GM18951 (cell line): Measurements from ENCODE around the gene CIAO2B.
"Not testable (repeated sequence)": the region's sequence is repeated elsewhere in the genome, so short reads cannot be mapped to it uniquely, and the experiment has no call there.

ENCODE experiments used
- POLR2A ChIP-seq: IDR thresholded peaks from 4 replicates; pipeline ENCODE4 v1.6.1; 2011; ENCODE audit warnings: mild to moderate bottlenecking; ENCODE audit not compliant: insufficient read length, insufficient read depth; ENCODE audit errors: extremely low read depth
- in situ Hi-C: fragments of 300-500 bp; cut with MboI; formaldehyde crosslinking; loops from one replicate; pipeline ENCODE4 v1.12.0; 2022; ENCODE audit warnings: low sequenced_read_pairs, mixed read lengths, inconsistent platforms; ENCODE audit not compliant: unreplicated experiment

Gene CIAO2B

DNA sequence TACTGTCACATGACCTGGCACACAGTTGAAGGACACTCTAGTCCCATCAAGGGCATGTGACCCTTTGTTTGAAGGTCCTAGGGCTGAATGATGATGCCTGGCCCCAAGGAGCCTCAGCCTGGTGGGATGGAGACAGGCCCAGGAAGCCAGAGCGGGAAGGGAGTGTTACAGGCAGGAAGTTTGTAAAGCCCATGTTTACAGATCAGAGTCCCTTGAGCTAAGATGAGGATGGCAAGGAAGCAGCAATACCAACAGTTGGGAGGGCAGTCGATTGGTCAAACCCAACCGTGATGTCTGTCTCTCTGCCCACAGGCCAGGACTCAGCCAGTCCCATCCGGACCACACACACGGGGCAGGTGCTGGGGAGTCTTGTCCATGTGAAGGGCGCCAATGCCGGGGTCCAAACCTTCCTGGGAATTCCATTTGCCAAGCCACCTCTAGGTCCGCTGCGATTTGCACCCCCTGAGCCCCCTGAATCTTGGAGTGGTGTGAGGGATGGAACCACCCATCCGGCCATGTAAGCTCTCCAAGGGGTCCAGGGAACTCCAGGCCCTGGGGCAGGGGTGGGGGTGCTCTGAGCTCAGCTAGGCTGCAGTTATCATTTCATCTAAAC is 3.6 kb upstream of the CIAO2B start:
- in situ Hi-C loops: no loop called here
- TF ChIP-seq POLR2A: no peak

DNA sequence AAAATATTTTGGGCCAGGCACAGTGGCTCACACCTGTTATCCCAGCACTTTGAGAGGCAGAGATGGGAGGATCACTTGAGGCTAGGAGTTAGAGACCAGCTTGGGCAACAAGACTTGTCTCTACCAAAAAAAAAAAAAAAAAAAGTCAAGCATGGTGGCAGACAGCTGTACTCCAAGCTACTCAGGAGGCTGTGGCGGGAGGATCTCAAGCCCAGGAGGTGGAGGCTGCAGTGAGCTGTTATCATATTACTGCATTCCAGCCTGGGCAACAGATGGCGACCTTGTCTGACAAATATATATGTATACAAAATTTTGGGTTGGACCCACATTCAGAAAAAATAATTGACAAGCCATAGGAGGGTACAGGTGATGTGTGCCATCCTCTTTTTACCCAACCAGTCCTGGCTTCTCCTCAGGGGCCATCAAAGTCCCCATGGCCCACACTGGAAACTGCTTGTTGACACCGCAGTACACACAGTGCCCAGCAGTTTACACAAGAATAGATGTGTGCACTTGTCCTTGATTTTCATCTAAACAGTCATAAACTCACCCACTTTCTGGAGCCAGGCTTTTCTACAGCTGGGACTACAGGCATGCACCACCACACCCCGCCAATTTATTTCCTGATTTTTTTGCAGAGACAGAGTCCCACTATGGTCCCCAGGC is 2.8 kb upstream of the CIAO2B start:
- in situ Hi-C loops: no loop called here
- no peak for TF ChIP-seq POLR2A

DNA sequence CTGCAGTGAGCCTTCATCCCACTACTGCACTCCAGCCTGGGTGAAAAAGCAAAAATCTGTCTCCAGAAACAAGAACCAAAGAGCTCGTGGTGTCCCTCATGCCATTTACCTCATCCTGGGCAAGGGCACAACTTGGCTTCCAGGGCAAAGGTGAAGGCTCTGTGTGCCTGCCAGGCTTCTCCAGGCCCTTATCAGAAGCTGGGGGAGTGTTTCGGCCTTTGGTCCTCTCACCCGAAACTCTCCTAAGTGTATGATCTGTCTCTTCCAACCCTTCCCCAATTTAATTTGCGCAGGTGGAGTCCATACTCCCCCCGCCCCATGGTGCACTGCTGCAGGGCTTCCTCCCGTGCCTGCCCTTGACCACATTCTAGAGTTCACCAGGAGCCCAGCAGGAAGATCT is 2.3 kb upstream of the CIAO2B start:
- TF ChIP-seq POLR2A: no peak
- in situ Hi-C loops: no loop called here

DNA sequence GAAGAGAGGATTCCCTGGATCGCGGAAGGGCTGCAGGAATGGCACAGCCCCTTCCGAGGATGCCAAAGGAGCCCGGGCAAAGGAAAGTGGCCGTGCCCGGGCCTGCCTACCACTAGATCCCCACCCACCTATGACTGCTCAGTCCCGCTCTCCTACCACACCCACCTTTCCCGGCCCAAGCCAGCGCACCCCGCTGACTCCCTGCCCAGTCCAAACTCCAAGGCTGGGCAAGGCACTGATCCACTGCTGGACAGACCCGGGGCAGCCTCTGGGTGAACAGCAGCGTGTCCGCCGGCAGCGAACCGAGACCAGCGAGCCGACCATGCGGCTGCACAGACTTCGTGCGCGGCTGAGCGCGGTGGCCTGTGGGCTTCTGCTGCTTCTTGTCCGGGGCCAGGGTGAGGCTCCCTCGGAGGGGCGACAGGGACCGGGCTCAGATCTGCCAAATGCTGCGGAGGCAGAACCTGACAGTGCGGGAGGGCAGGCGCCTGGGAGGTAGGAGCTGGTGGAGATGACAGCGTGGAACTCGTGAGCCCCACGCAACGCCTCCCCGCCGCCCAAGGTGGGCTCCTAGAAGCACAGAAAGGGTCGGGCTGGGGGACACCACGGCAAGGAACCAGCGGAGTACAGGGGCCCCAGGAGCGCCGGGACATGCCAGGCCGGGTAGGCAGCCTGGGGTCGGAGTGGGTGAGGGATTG is 1.3 kb upstream of the CIAO2B start, which contains the start of gene CES2:
CES2 (plus strand) TSS at position 203 of the 698 bp plus-strand sequence; CDS start at position 323, 120 bp downstream.
- in situ Hi-C loops: no loop called here
- no peak for TF ChIP-seq POLR2A

DNA sequence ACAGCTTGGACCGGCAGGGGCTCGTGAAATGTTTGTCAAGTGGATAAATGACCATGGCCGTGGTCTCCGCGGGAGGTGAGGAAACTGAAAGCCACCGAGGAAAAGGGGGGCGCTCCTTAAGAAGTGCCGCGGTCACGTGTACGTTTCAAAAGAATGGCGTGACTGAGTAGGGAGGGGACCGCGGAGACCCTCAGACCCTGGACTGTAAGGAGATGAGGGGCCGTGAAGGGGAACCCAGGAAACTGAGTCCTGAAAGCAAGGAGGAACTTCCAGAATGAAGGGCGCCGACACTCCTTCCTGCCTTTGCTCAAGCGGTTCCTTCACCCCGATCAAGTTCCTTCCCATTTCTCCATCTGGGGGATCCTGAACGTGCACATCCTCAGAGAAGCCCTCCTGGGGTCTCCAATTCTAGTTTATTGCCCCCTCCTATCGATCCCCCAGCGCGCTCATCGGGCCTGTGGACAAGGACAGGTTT is 674 bp upstream of the CIAO2B start:
- in situ Hi-C loops: not testable (repeated sequence)

DNA sequence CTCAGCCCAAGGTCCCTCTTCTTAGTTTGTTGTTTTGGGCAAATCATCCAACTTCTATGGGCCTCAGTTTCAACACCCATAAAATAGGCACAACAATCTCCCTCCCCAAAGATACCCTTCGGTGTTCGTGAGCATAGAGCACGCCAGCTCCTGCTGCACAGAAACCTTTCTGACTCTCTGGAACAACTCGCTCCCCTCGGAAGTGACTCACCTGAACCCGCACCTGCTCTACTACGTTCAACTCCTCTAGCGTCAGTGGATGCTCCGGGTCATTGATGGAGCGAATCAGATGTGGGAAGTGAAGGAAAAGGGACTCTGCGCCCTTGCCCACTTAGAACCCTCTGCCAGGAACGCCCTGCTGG is 445 bp downstream of the CIAO2B start:
- in situ Hi-C loops: no loop called here
- TF ChIP-seq POLR2A: no peak

DNA sequence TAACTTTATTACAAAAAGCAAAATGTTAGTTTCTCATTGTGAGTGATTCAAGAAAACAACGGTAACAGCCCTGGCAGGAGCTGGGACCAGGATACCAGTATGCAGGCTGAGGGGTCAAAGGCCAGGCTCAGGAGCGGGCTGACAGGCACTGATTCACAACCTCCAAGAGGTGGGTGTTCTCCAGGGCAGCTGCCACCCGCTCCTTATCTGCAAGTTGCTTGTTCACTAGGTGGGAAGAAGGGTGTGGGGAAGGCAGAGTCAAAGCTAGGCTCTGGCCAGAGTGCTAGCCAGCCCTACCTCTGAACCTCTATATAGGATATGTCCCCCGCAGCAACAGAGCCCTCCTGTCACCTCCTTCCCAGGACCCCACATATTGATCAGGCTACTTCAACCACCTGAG is 2.1 kb downstream of the CIAO2B start:
- in situ Hi-C loops: no loop called here
- no peak for TF ChIP-seq POLR2A

DNA sequence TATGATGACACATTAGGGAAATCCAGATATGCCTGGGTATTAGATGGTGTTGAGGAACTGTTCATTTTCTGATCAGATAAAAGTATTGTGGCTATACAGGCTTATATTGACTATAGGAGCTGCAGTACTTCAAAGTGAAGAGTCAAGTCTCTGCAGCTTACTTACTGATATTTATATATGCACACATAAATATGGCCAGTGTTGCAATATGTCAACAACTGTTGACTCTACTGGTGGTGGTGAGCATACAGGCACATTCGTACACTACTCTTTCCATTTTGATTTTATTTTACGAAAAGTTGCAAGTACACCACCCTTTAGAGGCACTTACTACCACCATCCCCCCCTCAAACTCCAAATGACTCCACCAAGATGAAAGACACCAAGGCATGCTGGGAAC is 2.5 kb downstream of the CIAO2B start:
- in situ Hi-C loops: no loop called here
- TF ChIP-seq POLR2A: no peak

DNA sequence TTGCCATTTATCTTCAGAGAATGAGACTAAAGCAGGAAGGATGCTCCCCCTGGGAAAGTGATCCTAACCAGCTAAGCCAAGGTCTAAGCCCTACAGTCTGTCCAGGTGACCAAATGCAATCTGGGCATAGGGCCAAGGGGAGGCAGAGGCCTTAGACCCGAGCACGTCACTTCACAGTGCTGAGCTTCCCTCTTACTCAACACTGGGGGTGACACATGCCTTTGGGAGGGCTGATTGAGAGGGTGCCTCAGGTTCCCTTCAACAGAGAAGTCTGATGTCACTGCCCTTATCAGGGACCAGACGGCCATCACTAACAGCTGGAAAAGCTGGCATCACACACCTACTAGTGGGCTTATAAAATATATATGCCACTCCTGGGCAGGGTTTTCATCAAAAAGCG is 4.0 kb downstream of the CIAO2B start:
- in situ Hi-C loops: no loop called here
- TF ChIP-seq POLR2A: no peak

DNA sequence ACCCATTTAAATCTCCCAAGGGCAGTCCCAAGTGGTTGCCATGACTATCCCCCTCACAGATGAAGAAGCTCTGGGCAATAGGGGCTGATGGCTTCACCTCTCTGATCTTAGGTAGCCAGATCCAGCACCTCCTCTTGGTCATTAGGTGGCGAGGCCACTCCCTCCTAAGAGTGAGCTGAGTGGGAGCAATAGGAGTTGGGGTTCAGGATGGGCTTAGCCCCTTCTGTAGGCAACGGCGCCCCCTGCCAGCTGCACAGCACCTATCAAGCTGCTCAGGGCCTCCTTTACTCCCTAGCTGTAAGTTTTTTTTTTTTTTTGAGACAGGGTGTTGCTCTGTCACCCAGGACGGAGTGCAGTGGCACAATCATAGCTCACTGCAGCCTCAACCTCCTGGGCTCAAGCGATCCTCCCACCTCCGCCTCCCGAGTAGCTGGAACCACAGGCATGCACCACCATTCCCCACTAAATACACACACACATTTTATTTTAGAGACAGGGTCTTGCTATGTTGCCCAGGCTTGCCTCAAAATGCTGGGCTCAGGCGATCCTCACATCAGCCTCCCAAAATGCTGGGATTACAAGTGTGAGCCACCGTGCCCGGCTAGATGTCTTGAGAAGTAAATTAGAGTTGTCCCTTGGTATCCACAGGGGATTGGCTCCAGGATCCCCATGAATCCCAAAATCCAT is 5.4 kb downstream of the CIAO2B start:
- TF ChIP-seq POLR2A: no peak
- in situ Hi-C loops: no loop called here

DNA sequence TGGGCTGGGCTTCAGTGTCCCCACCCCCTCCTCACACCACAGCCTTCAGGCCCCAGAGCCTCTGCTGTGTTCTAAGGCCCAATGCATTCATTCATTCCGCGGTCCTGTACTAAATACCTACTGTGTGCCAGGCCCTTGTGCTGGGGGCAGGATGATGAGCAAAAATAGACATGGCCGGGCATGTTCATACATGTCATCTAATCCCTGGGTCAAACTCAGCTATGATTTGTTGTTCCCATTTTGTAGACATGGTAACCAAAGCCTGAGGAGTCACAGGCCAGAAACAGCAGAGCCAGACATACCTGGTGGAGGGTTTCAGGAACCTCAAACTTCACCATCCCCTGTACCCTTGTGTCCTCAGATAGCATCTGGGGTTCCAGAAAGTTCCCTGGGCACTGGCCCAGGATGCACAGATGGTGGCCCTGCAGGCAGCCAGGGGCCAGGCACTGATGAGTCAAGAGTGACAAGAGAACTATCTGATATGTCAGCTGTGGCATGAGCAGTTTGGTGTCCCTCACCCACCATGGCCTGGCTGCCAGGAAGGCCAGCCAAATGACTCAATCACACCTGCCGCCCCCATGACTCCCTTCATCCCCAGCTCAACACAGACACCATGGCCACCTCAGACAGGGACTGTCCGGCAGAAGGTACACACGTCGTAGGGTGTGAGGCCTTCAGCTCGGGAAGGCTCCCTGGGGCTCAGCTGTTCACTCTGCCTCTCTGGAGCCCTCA is 6.1 kb downstream of the CIAO2B start:
- in situ Hi-C loops: no loop called here
- TF ChIP-seq POLR2A: no peak

DNA sequence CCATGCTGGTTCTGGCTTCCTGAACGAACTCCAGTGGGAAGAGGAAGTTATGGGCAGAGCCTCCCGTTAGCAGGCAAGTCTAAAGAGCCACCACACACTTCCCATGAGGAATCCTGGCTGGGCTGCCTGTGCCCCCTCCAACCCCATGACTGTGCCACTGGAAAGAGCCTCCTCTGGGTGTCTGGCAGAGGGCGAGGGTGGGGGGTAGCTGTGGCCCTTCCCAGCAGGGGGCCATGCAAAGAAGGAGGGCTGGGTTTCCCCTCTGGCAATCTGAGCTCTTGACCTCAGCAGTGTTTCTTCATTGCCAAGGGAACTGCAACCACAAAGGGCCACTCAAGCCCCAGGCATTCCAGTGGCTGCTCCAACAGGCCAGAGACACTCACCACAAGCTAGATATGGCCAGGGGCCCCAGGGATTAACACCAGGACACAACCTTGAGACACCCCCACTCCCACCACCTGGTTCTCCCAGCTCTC is 7.2 kb downstream of the CIAO2B start:
- in situ Hi-C loops: no loop called here
- TF ChIP-seq POLR2A: no peak
